GM23338 (cell line): ENCODE data around the gene CRAMP1.

Source experiments
- CREB1 ChIP-seq: fragments of 250-450 bp; sonication (Bioruptor Pico); IDR thresholded peaks from 2 replicates; pipeline ENCODE4 v1.5.0; 2020; ENCODE audit warnings: low read depth, mild to moderate bottlenecking, moderate library complexity
- EZH2 ChIP-seq: fragments of 200-600 bp; sonication (generic); IDR thresholded peaks from one replicate; pipeline ENCODE4 v1.8.0; 2017; ENCODE audit warnings: antibody characterized with exemption, mild to moderate bottlenecking, low read depth; ENCODE audit not compliant: unreplicated experiment
- EZH2phosphoT487 ChIP-seq: fragments of 200-600 bp; sonication (generic); IDR thresholded peaks from one replicate; pipeline ENCODE4 v1.8.1; 2018; ENCODE audit warnings: antibody characterized with exemption; ENCODE audit not compliant: unreplicated experiment
- JUNB ChIP-seq: IDR thresholded peaks from one replicate; pipeline ENCODE4 v1.6.1; 2016; ENCODE audit warnings: antibody characterized with exemption; ENCODE audit not compliant: unreplicated experiment
- NANOG ChIP-seq: IDR thresholded peaks from 2 replicates; pipeline ENCODE4 v1.6.1; 2016; ENCODE audit warnings: antibody characterized with exemption, borderline replicate concordance
- POLR2AphosphoS5 ChIP-seq: IDR thresholded peaks from 2 replicates; pipeline ENCODE4 v1.6.1; 2016; ENCODE audit warnings: antibody characterized with exemption, low read depth
- REST ChIP-seq: IDR thresholded peaks from one replicate; pipeline ENCODE4 v1.6.1; 2018; ENCODE audit warnings: antibody characterized with exemption; ENCODE audit not compliant: unreplicated experiment
- ZNF114 ChIP-seq: fragments of 250-450 bp; sonication (Bioruptor Pico); IDR thresholded peaks from 2 replicates; pipeline ENCODE4 v1.5.0; 2020; ENCODE audit warnings: mild to moderate bottlenecking, moderate library complexity
- ZNF331 ChIP-seq: fragments of 250-450 bp; sonication (Bioruptor Pico); IDR thresholded peaks from 2 replicates; pipeline ENCODE4 v1.5.0; 2020; ENCODE audit warnings: low read depth, mild to moderate bottlenecking, moderate library complexity
- ZNF462 ChIP-seq: fragments of 250-450 bp; sonication (Bioruptor Pico); IDR thresholded peaks from 2 replicates; pipeline ENCODE4 v1.5.0; 2020; ENCODE audit warnings: mild to moderate bottlenecking, moderate library complexity
- TF ChIP-seq, protein P1 (sequence below), 2 experiments: fragments of 200-600 bp in 1 of 2; sonication (generic) in 1 of 2; conservative IDR thresholded peaks; 2 replicates each; pipeline versions ENCODE4 v1.5.1 to v1.6.1; 2016 to 2017; ENCODE audit warnings: antibody characterized with exemption in 2 of 2, low read depth in 2 of 2, mild to moderate bottlenecking in 2 of 2, moderate library complexity in 1 of 2
- TF ChIP-seq, protein P2 (sequence below): IDR thresholded peaks from 2 replicates; pipeline ENCODE4 v1.6.1; 2016; ENCODE audit warnings: antibody characterized with exemption

GRCh38 chr16:1647856-1648255, 35.7 kb downstream of the CRAMP1 start:
- TF ChIP-seq CREB1 (CRISPR knock-in tag): no peak
- TF ChIP-seq, protein P1, sequence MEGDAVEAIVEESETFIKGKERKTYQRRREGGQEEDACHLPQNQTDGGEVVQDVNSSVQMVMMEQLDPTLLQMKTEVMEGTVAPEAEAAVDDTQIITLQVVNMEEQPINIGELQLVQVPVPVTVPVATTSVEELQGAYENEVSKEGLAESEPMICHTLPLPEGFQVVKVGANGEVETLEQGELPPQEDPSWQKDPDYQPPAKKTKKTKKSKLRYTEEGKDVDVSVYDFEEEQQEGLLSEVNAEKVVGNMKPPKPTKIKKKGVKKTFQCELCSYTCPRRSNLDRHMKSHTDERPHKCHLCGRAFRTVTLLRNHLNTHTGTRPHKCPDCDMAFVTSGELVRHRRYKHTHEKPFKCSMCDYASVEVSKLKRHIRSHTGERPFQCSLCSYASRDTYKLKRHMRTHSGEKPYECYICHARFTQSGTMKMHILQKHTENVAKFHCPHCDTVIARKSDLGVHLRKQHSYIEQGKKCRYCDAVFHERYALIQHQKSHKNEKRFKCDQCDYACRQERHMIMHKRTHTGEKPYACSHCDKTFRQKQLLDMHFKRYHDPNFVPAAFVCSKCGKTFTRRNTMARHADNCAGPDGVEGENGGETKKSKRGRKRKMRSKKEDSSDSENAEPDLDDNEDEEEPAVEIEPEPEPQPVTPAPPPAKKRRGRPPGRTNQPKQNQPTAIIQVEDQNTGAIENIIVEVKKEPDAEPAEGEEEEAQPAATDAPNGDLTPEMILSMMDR (conservative IDR thresholded peaks at IDR 0.05; ENCODE audit: low read depth in 2 of 2): no peak
- no peak for TF ChIP-seq POLR2AphosphoS5
- no peak for TF ChIP-seq EZH2
- TF ChIP-seq REST: no peak
- no peak for TF ChIP-seq JUNB
- TF ChIP-seq ZNF114: no peak
- no peak for TF ChIP-seq EZH2phosphoT487
- TF ChIP-seq, protein P2, sequence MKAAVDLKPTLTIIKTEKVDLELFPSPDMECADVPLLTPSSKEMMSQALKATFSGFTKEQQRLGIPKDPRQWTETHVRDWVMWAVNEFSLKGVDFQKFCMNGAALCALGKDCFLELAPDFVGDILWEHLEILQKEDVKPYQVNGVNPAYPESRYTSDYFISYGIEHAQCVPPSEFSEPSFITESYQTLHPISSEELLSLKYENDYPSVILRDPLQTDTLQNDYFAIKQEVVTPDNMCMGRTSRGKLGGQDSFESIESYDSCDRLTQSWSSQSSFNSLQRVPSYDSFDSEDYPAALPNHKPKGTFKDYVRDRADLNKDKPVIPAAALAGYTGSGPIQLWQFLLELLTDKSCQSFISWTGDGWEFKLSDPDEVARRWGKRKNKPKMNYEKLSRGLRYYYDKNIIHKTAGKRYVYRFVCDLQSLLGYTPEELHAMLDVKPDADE: no peak
- TF ChIP-seq NANOG: no peak
- no peak for TF ChIP-seq ZNF462 (CRISPR knock-in tag)
- TF ChIP-seq ZNF331 (CRISPR knock-in tag): no peak
